ENCODE results near the gene ADGRD2. TPM values are rescaled to one million over a fixed set of nuclear protein-coding genes. Genes with fewer than 3 reads are reported as not detected.

ADGRD2 gene
- total RNA-seq, 1 experiment from 2014 or later: not detected

- Histone ChIP-seq H3K27me3 (no peaks in the 10 kb centered on the region), H3K27ac (no peak overlapping the region)
Observed at GRCh38 chr9:124510650-124511425, 60.6 kb downstream of the ADGRD2 start.

GRCh38 chr9:124511426-124511840 is 61.2 kb downstream of the ADGRD2 start:
- Histone ChIP-seq H3K4me3 (no peak overlapping the region), H3K9me3 (replicated peaks) (no peaks in the 10 kb centered on the region), H3K4me1 (no peaks in the 10 kb centered on the region), H3K27me3 (no peaks in the 10 kb centered on the region), H3K27ac (no peak overlapping the region), H3K36me3 (no peaks in the 10 kb centered on the region)
- no peak for DNase-seq

More at GRCh38 chr9:124510650-124511425, 60.6 kb downstream of the ADGRD2 start:
- Histone ChIP-seq H3K9me3 (replicated peaks) (no peaks in the 10 kb centered on the region), H3K4me1 (no peaks in the 10 kb centered on the region), H3K36me3 (no peaks in the 10 kb centered on the region), H3K4me3 (no peak overlapping the region)
- DNase-seq: no peak

GRCh38 chr9:124511891-124512805 is 61.9 kb downstream of the ADGRD2 start:
- H3K27ac ChIP-seq: no peak overlapping the region

GRCh38 chr9:124512806-124513204 is 62.6 kb downstream of the ADGRD2 start:
- Histone ChIP-seq H3K27ac (no peak overlapping the region), H3K4me1 (no peaks in the 10 kb centered on the region), H3K36me3 (no peaks in the 10 kb centered on the region), H3K4me3 (no peak overlapping the region), H3K27me3 (no peaks in the 10 kb centered on the region), H3K9me3 (replicated peaks) (no peaks in the 10 kb centered on the region)
- DNase-seq: no peak

More at GRCh38 chr9:124511891-124512805, 61.9 kb downstream of the ADGRD2 start:
- Histone ChIP-seq H3K4me1 (no peaks in the 10 kb centered on the region), H3K4me3 (no peak overlapping the region), H3K27me3 (no peaks in the 10 kb centered on the region), H3K9me3 (replicated peaks) (no peaks in the 10 kb centered on the region), H3K36me3 (no peaks in the 10 kb centered on the region)
- no peak for DNase-seq

- H3K27me3 ChIP-seq: no peaks in the 10 kb centered on the region
- no peaks in the 10 kb centered on the region for H3K4me1 ChIP-seq
- DNase-seq: peak; percentile 48 to 62
Observed at GRCh38 chr9:124513376-124513994, 63.2 kb downstream of the ADGRD2 start.

GRCh38 chr9:124514125-124514524 is 63.9 kb downstream of the ADGRD2 start:
- no peaks in the 10 kb centered on the region for H3K4me1 ChIP-seq
- H3K27ac ChIP-seq: no peak overlapping the region
- no peak for DNase-seq
- no peak overlapping the region for H3K4me3 ChIP-seq
- no peaks in the 10 kb centered on the region for H3K36me3 ChIP-seq
- no peaks in the 10 kb centered on the region for H3K27me3 ChIP-seq
- H3K9me3 ChIP-seq (replicated peaks): no peaks in the 10 kb centered on the region

More at GRCh38 chr9:124513376-124513994, 63.2 kb downstream of the ADGRD2 start:
- no peak overlapping the region for H3K27ac ChIP-seq
- no peaks in the 10 kb centered on the region for H3K36me3 ChIP-seq
- no peak overlapping the region for H3K4me3 ChIP-seq
- H3K9me3 ChIP-seq (replicated peaks): no peaks in the 10 kb centered on the region

GRCh38 chr9:124514874-124515273 is 64.6 kb downstream of the ADGRD2 start:
- Histone ChIP-seq H3K4me3 (no peak overlapping the region), H3K36me3 (no peaks in the 10 kb centered on the region), H3K9me3 (replicated peaks) (no peaks in the 10 kb centered on the region), H3K27ac (no peak overlapping the region), H3K27me3 (no peaks in the 10 kb centered on the region), H3K4me1 (no peaks in the 10 kb centered on the region)
- no peak for DNase-seq

DNA sequence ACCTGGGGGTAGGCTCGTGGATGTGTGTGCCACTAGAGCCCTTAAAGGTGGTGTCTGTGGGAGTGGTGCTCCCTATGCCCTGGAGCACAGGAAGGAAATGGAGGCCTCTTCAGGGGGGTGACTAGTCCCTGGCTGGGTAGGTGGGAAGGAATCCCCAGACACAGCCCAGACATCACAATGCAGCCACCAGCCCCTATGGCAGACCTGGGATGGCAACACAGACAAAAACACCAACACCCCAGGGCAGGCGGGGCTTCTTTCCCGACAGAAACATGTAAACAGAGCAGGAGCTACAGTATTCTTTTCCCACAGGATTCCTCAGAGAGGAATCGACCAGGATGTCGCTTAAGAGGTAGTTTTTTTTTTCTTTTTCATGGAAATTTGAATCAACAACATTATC is 67.3 kb downstream of the ADGRD2 start:
- Histone ChIP-seq H3K36me3 (no peaks in the 10 kb centered on the region), H3K4me3 (no peak overlapping the region), H3K27ac (no peak overlapping the region), H3K9me3 (replicated peaks) (no peaks in the 10 kb centered on the region), H3K4me1 (no peaks in the 10 kb centered on the region), H3K27me3 (no peaks in the 10 kb centered on the region)
- DNase-seq: no peak

DNA sequence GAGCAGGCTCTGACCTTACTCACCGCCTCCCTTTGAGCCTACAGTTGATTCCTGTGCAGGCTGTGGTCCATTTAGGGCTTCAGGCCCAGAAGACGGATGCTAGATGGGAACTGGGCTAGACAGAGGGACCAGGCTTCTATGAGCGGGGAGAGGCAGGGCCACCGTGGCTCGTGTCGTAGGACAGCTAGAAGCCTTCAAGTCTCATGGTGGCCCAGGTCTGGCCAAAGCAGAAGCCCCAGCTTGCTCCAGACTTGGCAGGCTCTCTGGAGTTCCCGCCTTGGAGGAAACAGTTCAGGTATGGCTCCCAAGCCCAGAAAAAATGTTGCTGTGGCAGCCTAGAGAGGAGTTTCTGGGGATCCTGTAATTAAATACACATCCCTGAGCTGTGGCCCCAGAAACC is 67.9 kb downstream of the ADGRD2 start:
- DNase-seq: no peak
- Histone ChIP-seq H3K4me3 (no peak overlapping the region), H3K9me3 (replicated peaks) (no peaks in the 10 kb centered on the region), H3K27me3 (no peaks in the 10 kb centered on the region), H3K36me3 (no peaks in the 10 kb centered on the region), H3K27ac (no peak overlapping the region), H3K4me1 (no peaks in the 10 kb centered on the region)

- Histone ChIP-seq H3K36me3 (no peaks in the 10 kb centered on the region), H3K27me3 (no peaks in the 10 kb centered on the region), H3K4me3 (no peak overlapping the region), H3K9me3 (replicated peaks) (no peaks in the 10 kb centered on the region), H3K27ac (no peak overlapping the region), H3K4me1 (no peaks in the 10 kb centered on the region)
- DNase-seq: no peak
Observed at GRCh38 chr9:124520206-124520596, 70.0 kb downstream of the ADGRD2 start.

DNA sequence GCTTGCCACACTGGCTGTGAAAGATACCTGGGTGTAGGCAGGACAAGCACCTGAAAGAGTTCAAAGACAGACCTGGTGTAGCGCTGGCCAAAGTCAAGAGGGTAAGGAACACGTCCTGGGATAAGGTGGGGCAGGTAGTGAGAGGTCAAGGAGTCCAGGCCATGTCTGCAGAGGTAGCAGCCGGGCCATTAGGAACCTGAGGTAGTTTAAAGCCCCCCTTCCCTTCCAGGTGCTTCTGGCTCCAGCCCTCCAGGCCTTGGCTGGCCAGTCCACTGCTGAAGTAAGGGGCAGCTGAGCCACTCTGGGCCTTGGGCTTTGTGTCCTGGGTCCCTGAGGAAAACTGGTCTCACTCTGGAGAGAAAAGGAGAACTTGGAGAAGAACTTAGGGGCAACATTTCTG is 70.9 kb downstream of the ADGRD2 start:
- H3K27ac ChIP-seq: no peak overlapping the region
- H3K27me3 ChIP-seq: no peaks in the 10 kb centered on the region
- H3K4me1 ChIP-seq: no peaks in the 10 kb centered on the region
- H3K4me3 ChIP-seq: no peak overlapping the region
- no peaks in the 10 kb centered on the region for H3K9me3 ChIP-seq (replicated peaks)
- DNase-seq: no peak
- H3K36me3 ChIP-seq: no peaks in the 10 kb centered on the region

DNA sequence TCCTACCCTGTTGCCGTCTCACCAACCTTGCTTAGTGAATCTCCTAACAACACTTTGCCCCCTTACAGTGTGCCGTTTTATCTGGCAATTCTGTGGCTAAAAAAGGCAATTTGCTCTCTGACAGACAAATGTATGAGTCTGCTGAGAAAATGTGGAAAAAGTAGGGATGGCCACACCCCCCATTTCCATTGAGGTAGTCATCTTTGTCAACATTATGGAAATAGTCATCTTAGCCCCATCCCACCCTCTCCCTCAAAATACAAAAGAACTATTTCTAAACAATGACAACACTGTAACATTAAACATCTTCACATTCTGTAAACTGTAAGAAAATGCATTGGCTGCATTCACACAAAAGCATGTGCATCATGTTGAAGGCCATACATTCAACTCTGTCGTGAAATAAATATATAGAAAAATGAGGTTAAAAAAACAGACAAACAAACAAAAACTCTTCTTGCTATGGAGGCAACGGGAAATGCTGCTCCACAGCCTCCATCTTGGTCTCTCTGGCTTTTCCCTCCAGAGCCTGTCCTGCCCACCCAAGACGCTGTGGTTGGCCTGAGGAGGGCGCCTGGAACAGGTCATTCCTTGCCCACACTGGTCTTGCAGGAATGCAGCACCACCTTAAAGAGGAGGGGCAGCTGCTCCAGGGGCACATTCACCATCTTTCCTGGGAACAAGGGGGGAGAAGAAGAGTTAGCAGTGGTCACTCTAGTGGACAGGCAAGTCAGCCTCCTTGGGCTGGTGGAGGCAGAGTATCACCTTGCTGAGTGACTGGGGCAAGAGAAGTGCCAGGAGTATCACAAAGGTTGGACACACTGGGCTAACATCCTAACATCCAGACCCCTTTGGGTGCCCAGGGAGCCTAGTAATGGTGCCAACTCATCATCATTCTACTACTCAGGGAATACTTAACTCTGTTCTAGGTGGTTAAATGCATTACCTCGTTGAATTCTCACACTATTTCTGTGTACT is 72.2 kb downstream of the ADGRD2 start:
- Histone ChIP-seq H3K4me1 (no peaks in the 10 kb centered on the region), H3K27ac (no peak overlapping the region), H3K9me3 (replicated peaks) (no peaks in the 10 kb centered on the region), H3K36me3 (no peaks in the 10 kb centered on the region), H3K4me3 (no peak overlapping the region), H3K27me3 (no peaks in the 10 kb centered on the region)
- no peak for DNase-seq

GRCh38 chr9:124526174-124526573 is 75.9 kb downstream of the ADGRD2 start:
- DNase-seq: no peak
- Histone ChIP-seq H3K27ac (no peak overlapping the region), H3K9me3 (replicated peaks) (no peaks in the 10 kb centered on the region), H3K4me1 (no peaks in the 10 kb centered on the region), H3K27me3 (no peaks in the 10 kb centered on the region), H3K36me3 (no peaks in the 10 kb centered on the region), H3K4me3 (no peak overlapping the region)

- no peak for DNase-seq
Observed at GRCh38 chr9:124527781-124528180, 77.5 kb downstream of the ADGRD2 start.

More at GRCh38 chr9:124527781-124528180, 77.5 kb downstream of the ADGRD2 start:
- no peaks in the 10 kb centered on the region for H3K27me3 ChIP-seq
- H3K4me1 ChIP-seq: no peaks in the 10 kb centered on the region
- no peak overlapping the region for H3K4me3 ChIP-seq
- H3K36me3 ChIP-seq: no peaks in the 10 kb centered on the region
- no peaks in the 10 kb centered on the region for H3K9me3 ChIP-seq (replicated peaks)
- H3K27ac ChIP-seq: no peak overlapping the region
